IPS DF 4.7 (cell line): ENCODE data around the gene RBPMS2.

Experiments used
- DNase-seq: peaks from one replicate; pipeline ENCODE4 v3.0.0-alpha.2; 2013; ENCODE audit warnings: low spot score; ENCODE audit errors: extremely low read depth

RBPMS2 gene

GRCh38 chr15:64731012-64731804 lies 44.2 kb downstream of the RBPMS2 start:
- DNase-seq: peak; percentile 81

GRCh38 chr15:64730151-64730550 lies 45.2 kb downstream of the RBPMS2 start:
- DNase-seq: no peak

GRCh38 chr15:64720188-64720587 lies 55.2 kb downstream of the RBPMS2 start:
- no peak for DNase-seq

GRCh38 chr15:64717735-64718495 lies 57.5 kb downstream of the RBPMS2 start:
- DNase-seq: no peak

- DNase-seq: no peak
Measured at GRCh38 chr15:64717130-64717529, 58.3 kb downstream of the RBPMS2 start.

GRCh38 chr15:64716452-64716851 lies 58.9 kb downstream of the RBPMS2 start:
- no peak for DNase-seq

- DNase-seq: no peak
Measured at GRCh38 chr15:64713592-64713991, 61.8 kb downstream of the RBPMS2 start.

GRCh38 chr15:64712353-64712752 lies 63.0 kb downstream of the RBPMS2 start:
- no peak for DNase-seq

- no peak for DNase-seq
Measured at GRCh38 chr15:64710676-64711428, 64.5 kb downstream of the RBPMS2 start.

GRCh38 chr15:64706011-64706911 lies 69.1 kb downstream of the RBPMS2 start:
- no peak for DNase-seq

- DNase-seq: no peak
Measured at GRCh38 chr15:64705006-64705405, 70.4 kb downstream of the RBPMS2 start.

GRCh38 chr15:64703632-64703959 lies 71.8 kb downstream of the RBPMS2 start:
- DNase-seq: no peak

- no peak for DNase-seq
Measured at GRCh38 chr15:64702816-64703631, 72.4 kb downstream of the RBPMS2 start.

GRCh38 chr15:64701482-64702184 lies 73.8 kb downstream of the RBPMS2 start:
- DNase-seq: no peak

- no peak for DNase-seq
Measured at GRCh38 chr15:64701051-64701450, 74.3 kb downstream of the RBPMS2 start.

- DNase-seq: peak; percentile 64
Measured at GRCh38 chr15:64699751-64700388, 75.5 kb downstream of the RBPMS2 start.

- no peak for DNase-seq
Measured at GRCh38 chr15:64698823-64699222, 76.6 kb downstream of the RBPMS2 start.

- no peak for DNase-seq
Measured at GRCh38 chr15:64697911-64698369, 77.4 kb downstream of the RBPMS2 start.

- DNase-seq: no peak
Measured at GRCh38 chr15:64696481-64696880, 78.9 kb downstream of the RBPMS2 start.
